Endodermal cell (in vitro differentiated cells): Measurements from ENCODE around the gene ATP4B. TPM values are rescaled to one million over a fixed set of nuclear protein-coding genes. Genes with fewer than 3 reads are reported as not detected.
A peak's percentile ranks its signal among the peaks of the same experiment; 100 is the strongest.

Source experiments
- DNase-seq: peaks from one replicate; pipeline ENCODE4 v3.0.0-alpha.2; 2017
- H3K27ac ChIP-seq: 2 replicates; pipeline ENCODE4 v1.5.1; 2013; ENCODE audit warnings: mild to moderate bottlenecking, low read depth, low read length, moderate library complexity
- H3K27me3 ChIP-seq: 2 replicates; pipeline ENCODE4 v1.6.1; 2013; ENCODE audit warnings: mild to moderate bottlenecking, low read length, moderate library complexity; ENCODE audit not compliant: insufficient read depth, control insufficient read depth, poor library complexity, severe bottlenecking
- H3K36me3 ChIP-seq: 2 replicates; pipeline ENCODE4 v1.7.0; 2013; ENCODE audit warnings: mild to moderate bottlenecking, low read length, moderate library complexity; ENCODE audit not compliant: control insufficient read depth, insufficient read depth
- H3K4me1 ChIP-seq: one replicate; pipeline ENCODE4 v1.7.0; 2013; ENCODE audit warnings: low read length; ENCODE audit not compliant: control insufficient read depth, insufficient read depth
- H3K4me3 ChIP-seq: 2 replicates; pipeline ENCODE4 v1.5.1; 2013; ENCODE audit warnings: mild to moderate bottlenecking, low read length, moderate library complexity
- H3K9ac ChIP-seq: 2 replicates; pipeline ENCODE4 v1.6.1; 2013; ENCODE audit warnings: mild to moderate bottlenecking, low read length, moderate library complexity; ENCODE audit not compliant: poor library complexity, severe bottlenecking; ENCODE audit errors: extremely low read depth
- H3K9me3 ChIP-seq: 2 replicates; pipeline ENCODE4 v1.6.1; 2013; ENCODE audit warnings: mild to moderate bottlenecking, low read length, moderate library complexity; ENCODE audit not compliant: control insufficient read depth
- H3K27ac Mint-ChIP-seq: 2 replicates; pipeline ENCODE4 v1.8.0; 2020; ENCODE audit warnings: mixed read lengths
- H3K27me3 Mint-ChIP-seq: 2 replicates; pipeline ENCODE4 v1.8.0; 2021; ENCODE audit warnings: mild to moderate bottlenecking, mixed read lengths; ENCODE audit not compliant: insufficient read depth
- H3K36me3 Mint-ChIP-seq: 2 replicates; pipeline ENCODE4 v1.8.0; 2020; ENCODE audit warnings: low read depth, mixed read lengths
- H3K4me1 Mint-ChIP-seq: 2 replicates; pipeline ENCODE4 v1.8.0; 2020; ENCODE audit warnings: mixed read lengths
- H3K4me3 Mint-ChIP-seq: 2 replicates; pipeline ENCODE4 v1.8.0; 2020; ENCODE audit warnings: mild to moderate bottlenecking, moderate library complexity, mixed read lengths
- H3K9me3 Mint-ChIP-seq: 2 replicates; pipeline ENCODE4 v1.8.0; 2020; ENCODE audit warnings: mild to moderate bottlenecking, mixed read lengths
- WGBS, 2 experiments: methylation state at CpG; one replicate each; pipeline versions ENCODE4 v1.1.5 to v1.1.7; 2013; ENCODE audit warnings: missing lambda C conversion rate in 2 of 2, mixed read lengths in 1 of 2; ENCODE audit not compliant: insufficient coverage in 1 of 2, insufficient read length in 1 of 2; 5-methylcytosine and 5-hydroxymethylcytosine counted together
- total RNA-seq, 2 donors: library from RNA; stranded (reverse); fragmentation: NEBNext Ultra II Directional in 1 of 2; extraction: Animal tissue kit (Norgen Biotek cat#: 25700) in 1 of 2; gene quantifications; 2 replicates in 1 of 2; 3 replicates in 1 of 2; pipeline ENCODE4 v1.2.1, GENCODE V29; 2021
- TF ChIP-seq, protein P1 (sequence below): fragments of 200-600 bp; sonication (generic); conservative IDR thresholded peaks from 2 replicates; pipeline ENCODE4 v1.5.0; 2021; ENCODE audit warnings: antibody characterized with exemption, mild to moderate bottlenecking

Gene ATP4B
- total RNA-seq, 2 donors from 2014 or later = not detected

DNA sequence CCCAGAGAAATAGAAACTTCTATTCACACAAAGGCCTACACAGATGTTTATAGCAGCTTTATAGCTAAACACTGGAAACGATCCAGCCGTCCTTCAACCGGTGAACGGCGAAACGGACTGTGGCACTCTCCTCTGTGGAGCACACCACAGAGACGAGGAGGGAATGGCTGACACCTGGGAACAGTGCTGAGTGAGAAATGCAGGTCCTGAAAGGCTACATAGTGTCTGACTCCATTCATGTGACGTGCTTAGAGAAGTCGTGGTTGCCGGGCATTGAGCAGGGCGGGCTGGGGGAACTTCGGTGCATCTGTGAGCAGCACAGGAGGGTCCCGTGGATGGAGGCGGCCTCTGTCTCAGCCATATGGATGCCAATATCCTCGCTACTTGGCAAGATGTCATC is 5.9 kb upstream of the ATP4B start:
- 91 to 94% methylated on average over 14 to 15 of the region's 15 CpGs for whole genome bisulfite sequencing, 2 experiments
- Histone ChIP-seq H3K4me1 (no peaks in the 10 kb centered on the region), H3K36me3 (no peaks in the 10 kb centered on the region), H3K9ac (no peak overlapping the region), H3K27ac (no peak overlapping the region), H3K4me3 (no peak overlapping the region), H3K27me3 (no peaks in the 10 kb centered on the region), H3K9me3 (peaks cover 16% of the 10 kb centered on the region)
- DNase-seq = peak; percentile 32
- no peaks in the 10 kb centered on the region for H3K36me3 Mint-ChIP-seq
- no peak overlapping the region for H3K4me3 Mint-ChIP-seq
- TF ChIP-seq, protein P1, sequence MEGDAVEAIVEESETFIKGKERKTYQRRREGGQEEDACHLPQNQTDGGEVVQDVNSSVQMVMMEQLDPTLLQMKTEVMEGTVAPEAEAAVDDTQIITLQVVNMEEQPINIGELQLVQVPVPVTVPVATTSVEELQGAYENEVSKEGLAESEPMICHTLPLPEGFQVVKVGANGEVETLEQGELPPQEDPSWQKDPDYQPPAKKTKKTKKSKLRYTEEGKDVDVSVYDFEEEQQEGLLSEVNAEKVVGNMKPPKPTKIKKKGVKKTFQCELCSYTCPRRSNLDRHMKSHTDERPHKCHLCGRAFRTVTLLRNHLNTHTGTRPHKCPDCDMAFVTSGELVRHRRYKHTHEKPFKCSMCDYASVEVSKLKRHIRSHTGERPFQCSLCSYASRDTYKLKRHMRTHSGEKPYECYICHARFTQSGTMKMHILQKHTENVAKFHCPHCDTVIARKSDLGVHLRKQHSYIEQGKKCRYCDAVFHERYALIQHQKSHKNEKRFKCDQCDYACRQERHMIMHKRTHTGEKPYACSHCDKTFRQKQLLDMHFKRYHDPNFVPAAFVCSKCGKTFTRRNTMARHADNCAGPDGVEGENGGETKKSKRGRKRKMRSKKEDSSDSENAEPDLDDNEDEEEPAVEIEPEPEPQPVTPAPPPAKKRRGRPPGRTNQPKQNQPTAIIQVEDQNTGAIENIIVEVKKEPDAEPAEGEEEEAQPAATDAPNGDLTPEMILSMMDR = no peak
- peaks cover 17% of the 10 kb centered on the region for H3K9me3 Mint-ChIP-seq
- no peak overlapping the region for H3K27ac Mint-ChIP-seq
- peaks cover 12% of the 10 kb centered on the region for H3K4me1 Mint-ChIP-seq
- H3K27me3 Mint-ChIP-seq = peaks cover 2% of the 10 kb centered on the region

DNA sequence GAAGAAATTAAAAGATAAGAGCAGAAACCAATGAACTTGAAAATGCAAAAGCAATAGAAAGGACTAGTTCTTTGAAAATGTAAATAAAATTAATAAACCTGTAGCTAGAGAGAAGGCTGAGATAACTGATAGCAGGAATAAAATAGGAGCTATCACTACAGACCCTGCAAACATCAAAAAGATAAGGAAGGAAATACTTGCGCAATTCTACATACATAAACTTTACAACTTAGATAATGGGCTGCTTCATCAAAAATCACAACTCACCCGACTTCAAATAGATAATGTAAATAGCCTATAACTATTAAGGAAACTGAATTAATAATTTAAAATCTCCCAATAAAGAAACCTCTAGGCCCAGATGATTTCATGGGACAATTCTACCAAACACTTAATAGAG is 3.5 kb upstream of the ATP4B start:
- Mint-ChIP-seq H3K9me3 (peaks cover 17% of the 10 kb centered on the region), H3K27me3 (no peaks in the 10 kb centered on the region), H3K27ac (no peak overlapping the region), H3K4me1 (peaks cover 5% of the 10 kb centered on the region), H3K4me3 (no peak overlapping the region), H3K36me3 (no peaks in the 10 kb centered on the region)
- WGBS, 2 experiments = no CpG with 5 or more reads among the region's 2 CpGs
- DNase-seq = no peak
- Histone ChIP-seq H3K4me1 (no peaks in the 10 kb centered on the region), H3K27me3 (no peaks in the 10 kb centered on the region), H3K9me3 (peaks cover 16% of the 10 kb centered on the region), H3K4me3 (no peak overlapping the region), H3K27ac (no peak overlapping the region), H3K9ac (no peak overlapping the region), H3K36me3 (no peaks in the 10 kb centered on the region)
- TF ChIP-seq, protein P1 = no peak

DNA sequence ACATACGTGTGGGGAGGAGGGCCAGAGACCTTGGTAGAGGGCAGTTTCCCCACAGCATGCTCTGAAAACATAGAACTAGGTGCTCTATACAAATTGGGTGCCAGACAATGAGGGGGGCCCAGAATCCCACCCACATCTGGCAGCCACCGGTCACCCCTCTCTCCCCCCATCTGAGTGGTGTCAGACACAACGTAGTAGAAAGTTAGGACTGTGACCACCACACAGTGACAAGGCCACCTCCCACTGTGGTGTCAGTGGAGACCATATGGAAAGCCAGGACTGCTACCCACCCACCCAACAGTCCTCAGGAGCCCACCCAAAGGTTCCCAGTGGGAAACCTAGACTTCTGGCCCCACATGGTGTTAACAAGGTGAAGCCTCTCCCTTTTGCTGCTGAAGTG is 2.1 kb upstream of the ATP4B start:
- Histone ChIP-seq H3K9ac (no peak overlapping the region), H3K9me3 (peaks cover 16% of the 10 kb centered on the region), H3K27me3 (no peaks in the 10 kb centered on the region), H3K4me3 (no peak overlapping the region), H3K36me3 (no peaks in the 10 kb centered on the region), H3K4me1 (no peaks in the 10 kb centered on the region), H3K27ac (no peak overlapping the region)
- no peak overlapping the region for H3K27ac Mint-ChIP-seq
- H3K9me3 Mint-ChIP-seq = peaks cover 17% of the 10 kb centered on the region
- 87 to 89% methylated on average over 1 to 3 of the region's 3 CpGs for whole genome bisulfite sequencing, 2 experiments
- TF ChIP-seq, protein P1 = no peak
- no peak for DNase-seq
- H3K36me3 Mint-ChIP-seq = no peaks in the 10 kb centered on the region
- no peak overlapping the region for H3K4me3 Mint-ChIP-seq
- H3K4me1 Mint-ChIP-seq = peaks cover 4% of the 10 kb centered on the region
- no peaks in the 10 kb centered on the region for H3K27me3 Mint-ChIP-seq
